Astrocyte of the cerebellum (primary cell): ENCODE measurements around the gene PCYT2.

Source experiments
- DNase-seq: peaks from one replicate; pipeline ENCODE4 v3.0.0-alpha.2; 2011; ENCODE audit warnings: low read depth
- H3K4me3 ChIP-seq: 2 replicates; pipeline ENCODE4 v1.5.1; 2011; ENCODE audit warnings: mild to moderate bottlenecking, low read depth, low read length, moderate library complexity
- in situ Hi-C: cut with HindIII; loops from 2 replicates; pipeline ENCODE4 v1.10.0; 2017; ENCODE audit warnings: low sequenced_read_pairs
- TF ChIP-seq, protein P1 (sequence below): IDR thresholded peaks from 2 replicates; pipeline ENCODE4 v1.5.1; 2012; ENCODE audit warnings: low read length, low read depth, moderate library complexity, mild to moderate bottlenecking; ENCODE audit errors: missing control alignments

PCYT2 gene

DNA sequence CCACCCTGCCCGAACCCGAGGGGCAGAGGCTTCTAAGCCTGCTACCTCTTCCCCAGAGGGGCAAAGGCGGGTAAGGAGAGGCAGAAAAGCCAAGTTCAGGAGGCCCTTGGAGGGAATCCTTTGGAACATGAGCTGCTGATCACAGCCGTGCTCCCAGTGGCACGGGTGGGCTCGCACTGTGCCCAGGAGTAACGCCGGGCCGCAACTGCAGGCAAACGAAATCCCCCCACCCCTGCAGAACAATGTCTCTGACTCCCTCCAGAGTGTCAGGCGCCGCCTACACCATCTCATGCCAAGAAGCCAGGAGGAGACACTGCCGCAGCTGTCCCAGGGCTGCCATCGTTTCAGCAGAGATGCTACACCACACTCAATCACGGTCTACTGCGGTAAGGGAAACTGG is 59.8 kb downstream of the PCYT2 start:
- TF ChIP-seq, protein P1, sequence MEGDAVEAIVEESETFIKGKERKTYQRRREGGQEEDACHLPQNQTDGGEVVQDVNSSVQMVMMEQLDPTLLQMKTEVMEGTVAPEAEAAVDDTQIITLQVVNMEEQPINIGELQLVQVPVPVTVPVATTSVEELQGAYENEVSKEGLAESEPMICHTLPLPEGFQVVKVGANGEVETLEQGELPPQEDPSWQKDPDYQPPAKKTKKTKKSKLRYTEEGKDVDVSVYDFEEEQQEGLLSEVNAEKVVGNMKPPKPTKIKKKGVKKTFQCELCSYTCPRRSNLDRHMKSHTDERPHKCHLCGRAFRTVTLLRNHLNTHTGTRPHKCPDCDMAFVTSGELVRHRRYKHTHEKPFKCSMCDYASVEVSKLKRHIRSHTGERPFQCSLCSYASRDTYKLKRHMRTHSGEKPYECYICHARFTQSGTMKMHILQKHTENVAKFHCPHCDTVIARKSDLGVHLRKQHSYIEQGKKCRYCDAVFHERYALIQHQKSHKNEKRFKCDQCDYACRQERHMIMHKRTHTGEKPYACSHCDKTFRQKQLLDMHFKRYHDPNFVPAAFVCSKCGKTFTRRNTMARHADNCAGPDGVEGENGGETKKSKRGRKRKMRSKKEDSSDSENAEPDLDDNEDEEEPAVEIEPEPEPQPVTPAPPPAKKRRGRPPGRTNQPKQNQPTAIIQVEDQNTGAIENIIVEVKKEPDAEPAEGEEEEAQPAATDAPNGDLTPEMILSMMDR = no peak
- no peak overlapping the region for H3K4me3 ChIP-seq
- in situ Hi-C loops = no loop called here
- DNase-seq = no peak
